ENCODE data around the gene OMA1.
"Not testable (repeated sequence)": the region's sequence is repeated elsewhere in the genome, so short reads cannot be mapped to it uniquely, and the experiment has no call there.

Gene OMA1

DNA sequence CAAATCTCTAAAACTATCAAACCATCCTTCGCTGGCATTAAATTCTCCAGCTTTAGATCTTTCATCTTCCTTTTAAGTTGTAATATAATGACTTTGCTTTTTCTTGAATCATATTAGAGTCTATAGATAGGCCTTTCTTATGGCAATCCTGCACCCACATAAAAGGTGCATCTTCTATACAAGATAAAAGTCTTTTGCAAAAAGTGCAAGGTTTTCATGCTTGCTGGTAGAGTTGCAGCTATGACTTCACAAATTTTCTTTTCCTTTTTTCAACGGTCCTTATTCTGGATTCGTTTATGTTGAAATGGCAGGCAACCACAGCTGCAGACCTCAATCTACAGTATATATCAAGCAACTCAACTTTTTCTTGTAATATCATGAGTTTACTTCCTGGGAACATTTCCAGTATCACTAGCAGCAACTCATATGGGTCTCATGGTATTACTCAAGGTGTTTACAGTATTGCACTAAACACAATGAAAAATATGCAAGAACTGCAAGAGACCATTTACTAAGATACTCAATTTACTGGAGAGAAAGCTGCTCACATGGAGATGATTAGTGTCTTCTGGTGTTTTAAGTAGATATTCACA lies 22.1 kb downstream of the OMA1 start:
- DNase-seq = no peak

DNA sequence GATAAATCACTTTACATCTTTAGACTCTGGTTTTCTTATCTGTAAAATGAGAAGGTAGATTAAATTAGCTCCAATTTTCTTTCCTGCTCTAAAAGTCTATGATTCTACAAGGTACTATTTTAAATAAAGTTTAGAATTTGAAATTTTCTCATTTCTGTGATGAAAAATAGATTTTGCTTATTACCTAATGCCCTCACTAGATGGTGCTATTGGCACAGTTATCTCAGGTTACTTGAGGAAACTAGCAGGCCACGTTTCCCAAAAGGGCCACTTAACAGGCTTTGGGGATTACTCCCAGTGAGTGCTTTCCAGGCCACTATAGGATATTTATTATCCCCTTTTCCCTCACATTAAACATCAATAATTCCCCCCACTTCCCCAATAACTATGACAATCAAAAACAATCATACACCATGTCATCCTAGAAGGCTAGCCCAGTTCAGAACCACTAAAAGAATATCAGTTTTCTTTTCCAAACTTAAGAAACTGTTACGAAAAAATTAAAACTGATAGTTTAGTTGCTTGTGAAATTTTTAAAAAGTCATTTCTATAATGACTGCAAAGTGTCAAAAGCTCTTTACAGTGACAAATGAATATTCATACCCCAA lies 30.6 kb downstream of the OMA1 start:
- DNase-seq = peak; percentile 54

DNA sequence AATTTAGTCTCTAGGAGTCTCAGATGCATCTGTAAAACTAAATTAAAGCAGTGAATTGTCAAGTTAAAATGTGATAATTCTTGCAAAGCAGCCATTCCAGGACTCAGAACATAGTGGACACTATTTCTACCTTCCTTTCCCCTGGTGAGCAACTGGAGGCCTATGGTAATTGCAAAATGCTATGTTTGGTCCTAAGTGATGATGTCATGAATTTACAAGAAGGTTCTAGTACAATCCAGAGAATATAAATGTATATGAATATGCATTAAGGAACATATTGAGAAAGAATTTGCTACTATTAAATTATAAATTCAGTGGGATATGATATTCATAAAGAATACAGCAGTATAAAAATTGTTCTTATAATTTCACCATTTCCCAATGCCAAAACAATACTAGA lies 32.6 kb downstream of the OMA1 start:
- no peak for DNase-seq

DNA sequence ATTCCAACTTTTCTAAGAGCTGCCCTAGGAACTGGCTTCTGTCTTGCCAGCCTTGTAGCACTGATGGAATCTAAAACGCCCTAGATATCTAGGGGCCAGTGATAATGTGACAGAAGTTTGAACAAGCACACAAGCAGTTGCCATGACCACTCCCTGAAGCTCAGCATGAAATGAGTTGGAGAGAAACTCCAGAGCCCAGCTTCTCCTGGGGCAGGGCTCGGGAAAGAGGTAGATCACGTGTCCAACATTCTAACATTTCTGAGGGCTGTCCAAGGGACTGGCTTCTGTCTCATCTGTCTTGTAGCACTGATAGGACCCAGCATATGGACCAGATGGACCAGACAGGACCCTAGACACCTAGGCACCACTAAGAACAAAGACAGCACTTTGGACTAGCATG lies 37.9 kb downstream of the OMA1 start:
- no peak for DNase-seq

DNA sequence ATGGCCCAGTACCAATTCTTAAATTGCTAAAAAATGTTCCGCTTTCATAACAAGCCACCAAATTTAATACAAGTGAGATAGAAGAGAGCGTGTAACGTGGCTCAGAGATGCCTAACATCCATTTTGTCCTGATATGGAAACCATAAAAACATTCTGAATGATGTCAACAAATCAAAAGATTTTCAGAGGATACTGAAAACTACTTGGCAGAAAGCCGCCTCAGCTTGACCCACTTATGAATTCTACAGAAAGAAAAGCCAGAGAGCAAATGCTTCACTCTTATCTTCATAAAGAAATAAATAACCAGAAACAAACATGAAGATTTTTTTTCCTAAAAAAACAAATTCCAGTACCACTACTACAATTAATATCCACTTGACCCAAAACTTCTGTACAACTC lies 41.2 kb downstream of the OMA1 start:
- DNase-seq = no peak

DNA sequence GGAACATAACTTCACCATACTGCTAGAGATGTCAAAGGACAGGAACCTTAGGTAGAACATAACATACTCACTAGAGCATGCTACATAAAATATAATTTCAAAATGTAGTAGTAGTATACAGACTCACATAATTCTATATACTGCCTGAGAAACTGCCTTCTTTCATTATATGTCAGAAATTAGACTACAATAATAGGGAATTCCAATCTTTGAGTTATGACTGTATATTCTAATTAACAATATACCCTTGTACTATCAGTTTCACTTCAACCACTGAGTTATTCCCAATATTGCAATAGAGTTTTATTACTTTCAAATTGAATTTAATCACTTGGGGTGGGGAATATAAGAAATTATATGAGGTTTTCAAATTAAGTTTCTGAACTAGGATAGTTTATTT lies 44.0 kb downstream of the OMA1 start:
- no peak for DNase-seq

DNA sequence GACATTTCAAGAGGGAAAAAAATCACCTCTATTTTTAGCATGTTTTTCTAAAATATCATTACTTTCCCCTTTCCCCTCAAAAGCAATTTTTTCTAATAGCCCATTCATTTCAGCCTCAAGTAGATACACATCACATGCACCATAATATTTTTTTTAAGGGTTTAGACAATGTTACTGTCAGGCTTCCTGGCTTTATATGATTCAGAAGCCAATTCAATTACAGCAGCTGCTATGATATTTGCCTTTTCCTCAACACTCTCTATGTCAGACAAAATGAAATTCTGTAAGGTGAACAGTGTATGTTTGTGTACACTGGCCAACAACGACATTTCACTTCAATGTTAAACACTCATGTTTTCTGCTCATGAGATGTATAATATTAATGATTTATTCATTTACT lies 46.5 kb downstream of the OMA1 start:
- DNase-seq = no peak

DNA sequence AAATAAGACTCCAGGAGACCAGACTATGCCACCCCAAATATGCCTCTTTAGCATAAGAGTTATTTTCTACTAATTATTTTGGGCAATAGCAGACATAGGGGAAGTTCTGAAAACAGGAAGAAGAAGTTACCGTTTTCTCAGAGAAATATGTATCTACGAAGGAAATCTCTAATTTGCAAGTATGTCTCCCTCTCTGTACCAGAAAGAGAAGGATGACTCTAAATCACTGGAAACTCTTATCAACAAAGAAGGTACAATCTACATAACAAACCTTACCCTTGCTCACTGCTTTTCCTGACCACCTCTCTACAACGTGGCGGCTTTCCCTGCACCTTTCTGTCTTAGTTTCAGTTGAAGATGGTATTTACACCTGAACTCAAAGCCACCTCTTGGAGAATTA lies 49.0 kb downstream of the OMA1 start:
- no peak for DNase-seq

DNA sequence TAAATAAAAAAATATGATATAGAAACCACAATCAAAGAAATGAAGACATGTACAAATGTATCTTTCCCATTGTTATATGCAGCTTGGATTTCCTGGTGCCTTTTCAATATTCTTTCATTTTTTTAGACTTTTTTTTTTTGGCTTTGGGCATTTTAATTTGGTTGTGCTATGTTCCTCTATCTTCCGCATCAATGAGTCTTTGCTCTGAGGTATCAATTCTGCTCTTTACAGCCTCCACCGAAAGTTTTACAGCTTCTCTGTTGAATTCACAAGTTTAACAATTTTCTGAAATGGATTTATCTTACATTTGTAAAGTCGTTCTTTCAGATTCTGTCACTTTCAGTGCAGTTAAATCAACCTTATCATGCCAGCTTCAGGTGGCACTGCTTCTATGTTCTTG lies 50.5 kb downstream of the OMA1 start:
- DNase-seq = no peak

DNA sequence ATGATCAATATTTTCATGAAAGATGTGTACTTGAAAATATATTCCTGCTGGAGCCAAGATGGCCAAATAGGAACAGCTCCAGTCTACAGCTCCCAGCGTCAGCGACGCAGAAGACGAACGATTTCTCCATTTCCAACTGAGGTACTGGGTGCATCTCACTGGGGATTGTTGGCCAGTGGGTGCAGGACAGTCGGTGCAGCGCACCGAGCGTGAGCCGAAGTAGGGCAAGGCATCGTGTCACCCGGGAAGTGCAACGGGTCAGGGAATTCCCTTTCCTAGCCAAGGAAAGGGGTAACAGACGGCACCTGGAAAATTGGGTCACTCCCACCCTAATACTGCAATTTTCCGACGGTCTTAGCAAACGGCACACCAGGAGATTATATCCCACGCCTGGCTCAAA lies 57.6 kb downstream of the OMA1 start:
- DNase-seq = not testable (repeated sequence)

DNA sequence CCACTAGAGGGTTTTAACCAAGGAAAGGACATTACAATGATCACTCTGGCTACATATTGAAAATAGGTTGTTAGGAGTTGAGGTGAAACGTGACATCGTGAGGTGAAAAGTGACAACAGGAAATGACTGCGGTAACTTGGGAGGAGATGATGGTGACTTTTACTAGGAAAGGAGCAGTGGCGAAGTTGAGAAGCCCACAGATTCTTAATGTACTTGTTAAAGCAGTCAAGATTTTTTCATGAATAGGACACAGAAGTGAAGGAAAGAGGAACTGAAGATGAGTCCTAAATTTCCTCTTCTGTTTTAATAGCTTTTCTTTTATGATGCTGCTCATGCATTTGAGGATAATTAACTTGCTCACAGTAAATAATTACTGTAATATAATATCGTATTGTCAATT lies 59.5 kb downstream of the OMA1 start:
- DNase-seq = no peak

DNA sequence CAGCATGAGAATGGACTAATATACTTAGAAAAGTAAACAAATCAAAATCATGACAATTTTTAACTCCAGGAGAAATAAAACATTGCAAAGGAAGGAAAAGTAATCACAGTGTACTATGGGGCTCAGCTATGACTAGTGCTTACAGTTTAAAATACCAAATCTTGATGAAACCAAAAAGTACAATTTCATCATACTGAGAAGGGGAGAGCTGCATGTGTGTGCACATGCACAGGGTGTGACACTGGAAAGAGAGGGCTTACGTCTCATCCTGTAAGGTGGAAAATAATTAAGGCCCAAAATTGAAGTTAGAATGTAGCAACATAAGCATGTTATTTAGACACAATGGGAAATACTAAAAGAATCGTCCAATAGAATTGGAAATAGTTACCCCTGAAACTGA lies 64.6 kb downstream of the OMA1 start:
- no peak for DNase-seq

DNA sequence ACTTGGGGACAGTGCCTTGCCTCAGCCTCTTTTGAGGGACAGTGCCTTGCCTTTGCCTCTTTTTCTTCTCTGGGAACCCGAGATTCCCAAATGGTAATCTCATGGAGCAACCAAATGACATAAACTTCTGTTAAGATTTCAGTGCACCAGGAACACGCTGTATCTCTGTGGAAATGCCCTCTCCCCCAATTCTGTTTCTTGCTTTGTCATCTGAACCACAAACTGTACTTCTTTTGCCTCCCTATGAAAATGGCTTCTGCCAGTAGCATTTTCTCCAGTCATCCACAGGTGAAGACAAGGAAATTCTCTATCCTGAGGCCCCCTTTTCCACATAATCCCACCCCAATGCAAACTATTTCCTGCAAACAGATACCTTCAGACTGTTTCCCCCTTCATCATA lies 66.3 kb downstream of the OMA1 start:
- DNase-seq = no peak

DNA sequence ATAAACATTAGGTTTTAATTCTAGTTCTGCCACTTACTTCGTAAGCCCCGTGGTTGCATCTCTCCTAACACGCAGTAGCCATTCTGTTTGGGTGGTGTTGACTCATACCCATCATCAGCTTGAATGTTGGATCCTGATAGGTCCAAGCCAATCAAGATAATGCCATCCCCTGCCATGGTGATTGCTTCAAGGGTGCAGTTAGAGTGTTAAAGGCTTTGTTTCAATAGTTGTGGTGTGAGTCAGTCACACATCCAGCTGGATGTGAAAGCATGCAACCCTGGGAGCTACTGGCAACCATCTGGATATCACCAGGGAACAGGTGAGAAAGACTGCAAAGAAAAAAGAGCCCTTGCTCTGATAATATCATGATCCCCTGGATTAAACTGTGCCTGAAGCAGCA lies 69.1 kb downstream of the OMA1 start:
- no peak for DNase-seq

DNA sequence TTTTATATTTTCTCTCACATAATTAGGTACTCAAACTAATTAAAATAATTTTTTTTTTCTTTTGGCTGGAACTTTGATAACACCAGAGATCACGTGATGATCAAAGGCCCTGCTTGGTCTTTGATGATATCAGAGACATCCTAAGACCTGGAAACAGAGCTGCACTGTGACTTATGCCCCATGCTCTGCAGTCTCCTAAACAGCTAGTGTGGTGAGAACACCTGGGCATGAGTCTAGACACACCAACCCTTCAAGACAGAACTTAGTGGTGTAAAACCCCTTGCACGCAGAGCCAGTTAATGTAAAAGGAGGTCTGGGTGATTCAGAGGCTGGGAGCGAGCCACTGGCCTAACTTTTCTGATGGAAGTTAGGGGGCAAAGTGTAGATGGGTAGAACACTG lies 70.3 kb downstream of the OMA1 start:
- no peak for DNase-seq

DNA sequence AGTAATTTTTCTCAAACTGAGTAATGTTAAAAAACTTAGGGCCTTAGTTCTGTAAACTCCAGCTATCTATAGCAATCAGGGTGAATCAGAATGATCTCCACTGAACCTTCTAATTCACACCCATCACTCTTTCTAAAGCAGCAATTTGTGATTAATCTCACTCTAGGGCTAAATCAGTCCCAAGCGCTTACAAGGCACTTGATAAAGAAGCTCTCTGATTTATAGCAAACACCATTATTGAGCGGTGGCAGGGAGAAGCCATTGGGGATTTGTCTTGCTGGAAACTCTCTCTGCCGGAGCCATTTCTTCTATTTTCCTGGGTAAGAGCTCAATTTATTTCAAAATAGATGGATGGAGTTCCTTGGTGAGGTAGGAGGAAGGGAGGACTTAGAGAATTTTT lies 77.0 kb downstream of the OMA1 start:
- no peak for DNase-seq

DNA sequence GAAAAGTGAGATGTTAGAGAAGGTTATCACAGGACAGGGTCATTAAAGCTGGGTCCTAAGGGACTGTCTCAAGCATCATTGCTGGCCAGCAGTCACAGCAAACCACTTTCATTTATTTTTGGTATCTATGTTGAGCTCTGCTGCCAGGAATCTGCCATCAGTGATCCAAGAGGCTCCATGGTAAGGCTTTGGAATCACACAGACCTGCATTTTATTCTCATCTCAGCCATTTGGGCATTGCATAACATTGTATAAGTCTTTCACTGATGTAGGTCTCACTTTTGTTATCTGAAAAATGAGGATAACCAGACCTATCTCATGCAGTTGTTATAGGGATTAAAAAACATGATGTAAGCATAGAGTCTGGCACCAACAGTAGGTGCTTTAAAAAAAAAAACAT lies 77.5 kb downstream of the OMA1 start:
- DNase-seq = no peak

DNA sequence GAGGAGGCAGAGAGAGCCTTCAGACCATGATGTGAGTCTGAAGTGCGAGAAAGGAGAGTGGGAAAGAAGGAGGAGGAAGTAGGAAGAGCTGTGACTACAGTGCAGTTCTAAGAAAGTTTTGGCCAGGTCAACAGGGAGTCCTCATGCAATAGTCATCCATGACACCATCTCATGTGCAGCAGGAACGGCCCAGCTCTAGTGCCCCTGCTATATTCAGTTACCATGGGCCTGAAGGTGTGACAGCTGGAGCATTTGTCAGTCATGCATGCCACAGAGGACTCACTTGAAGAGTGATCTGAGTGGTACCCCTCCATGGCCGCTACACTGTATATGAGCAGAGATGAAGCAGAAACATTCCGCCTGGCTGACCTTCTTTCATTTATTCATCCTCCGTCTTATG lies 77.9 kb downstream of the OMA1 start:
- no peak for DNase-seq

DNA sequence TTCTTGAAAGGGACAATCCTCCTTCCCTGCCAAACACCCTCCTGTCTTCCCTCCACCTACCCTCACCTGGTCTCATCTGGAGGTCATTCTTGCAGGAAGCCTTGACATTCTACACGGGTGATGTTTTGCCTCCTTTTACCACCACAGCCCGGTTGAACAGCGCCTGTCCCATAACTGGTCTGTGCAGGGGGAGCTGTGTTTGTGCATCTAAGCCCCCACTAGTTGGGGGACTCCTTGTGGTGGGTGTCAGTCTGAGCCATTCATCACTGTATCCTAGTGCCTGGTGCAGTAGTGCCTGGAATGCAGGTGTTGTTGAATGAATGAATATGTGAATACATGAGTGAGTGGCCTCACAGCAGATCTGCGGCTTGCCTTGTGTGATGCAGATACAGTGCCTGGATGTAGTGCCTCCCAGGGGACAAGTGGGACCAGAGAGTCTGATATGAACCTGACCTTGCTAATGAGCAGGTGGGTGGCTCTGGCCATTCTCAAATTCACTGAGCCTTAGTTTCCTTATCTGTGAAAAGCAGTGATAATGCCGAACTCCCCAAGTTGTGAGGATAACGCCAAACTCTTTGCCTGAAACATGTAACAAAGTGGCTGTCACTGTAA lies 79.8 kb downstream of the OMA1 start:
- DNase-seq = no peak

DNA sequence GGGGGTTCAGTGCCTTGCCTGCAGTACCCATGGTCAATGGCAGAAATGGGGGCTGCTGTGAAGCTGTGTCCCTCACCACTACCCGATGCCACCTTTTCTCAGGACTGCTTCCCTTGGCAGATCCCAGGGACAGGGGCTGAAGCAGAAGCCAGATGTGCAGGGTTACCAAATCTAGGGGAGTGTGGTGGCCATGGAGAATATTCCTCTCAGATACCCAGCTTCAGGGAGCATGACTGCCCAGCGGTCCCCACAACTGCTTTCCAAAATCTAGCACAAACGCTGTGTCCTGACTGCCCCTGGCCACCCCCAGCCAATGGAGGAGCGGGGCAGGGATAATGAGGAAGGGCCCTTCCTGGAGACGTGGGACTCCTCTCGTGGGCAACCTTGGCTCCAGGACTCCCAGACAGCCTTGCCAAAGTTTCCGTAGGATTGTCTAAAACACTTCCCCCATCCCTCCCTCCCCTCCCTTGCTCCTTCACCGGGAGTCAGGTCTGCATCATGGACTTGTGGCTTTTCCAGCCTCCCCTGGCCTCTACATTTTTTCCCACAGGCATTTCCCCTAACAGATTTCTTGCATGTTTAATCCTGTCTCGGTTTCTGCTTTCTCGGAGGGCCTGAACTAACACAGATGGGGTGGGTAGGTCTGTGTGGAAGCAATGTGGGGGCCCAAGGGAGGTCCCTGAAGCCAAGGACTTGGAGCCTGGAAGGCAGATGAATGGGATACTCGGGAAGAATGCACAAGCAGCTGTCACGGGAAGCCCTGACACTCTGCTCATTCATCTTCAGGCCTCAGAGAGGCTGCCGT lies 80.5 kb downstream of the OMA1 start:
- no peak for DNase-seq

DNA sequence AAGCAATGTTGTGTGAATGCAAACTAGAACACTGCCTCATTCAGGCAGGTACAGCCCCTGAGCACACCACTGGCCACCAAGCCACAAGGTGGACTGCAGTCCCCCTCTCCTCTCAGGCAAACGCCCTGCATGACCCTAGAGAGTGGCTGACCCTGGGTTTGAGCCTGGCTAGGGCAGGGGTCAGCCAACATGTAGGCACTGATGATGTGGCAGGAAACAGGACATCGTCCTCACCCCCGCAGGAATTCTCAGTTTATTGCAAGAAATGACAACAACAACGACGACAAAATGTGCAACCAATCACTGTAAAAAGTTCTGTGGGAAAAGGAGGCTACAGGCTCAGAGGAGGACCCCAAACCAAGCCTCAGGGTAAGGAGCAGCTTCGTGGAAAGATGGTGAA lies 81.3 kb downstream of the OMA1 start:
- DNase-seq = no peak

DNA sequence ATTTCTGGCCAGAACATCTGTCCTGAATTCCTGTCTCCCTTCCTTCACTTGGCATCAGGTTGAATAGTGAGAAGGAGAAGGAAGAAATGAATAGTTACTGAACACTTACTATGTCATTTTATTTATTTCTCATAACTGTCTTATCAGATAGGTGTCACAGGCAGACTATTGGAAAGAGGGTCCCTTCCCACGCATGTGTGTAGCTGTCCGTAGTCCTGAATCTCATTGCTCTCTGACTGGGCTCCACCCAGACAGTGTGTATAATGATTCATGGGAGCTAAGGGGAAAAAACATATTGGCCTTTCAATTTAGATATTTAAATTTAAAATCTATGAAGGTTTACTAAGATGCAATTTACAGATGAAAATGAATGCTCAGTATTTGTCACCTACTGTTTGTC lies 86.1 kb downstream of the OMA1 start:
- no peak for DNase-seq

DNA sequence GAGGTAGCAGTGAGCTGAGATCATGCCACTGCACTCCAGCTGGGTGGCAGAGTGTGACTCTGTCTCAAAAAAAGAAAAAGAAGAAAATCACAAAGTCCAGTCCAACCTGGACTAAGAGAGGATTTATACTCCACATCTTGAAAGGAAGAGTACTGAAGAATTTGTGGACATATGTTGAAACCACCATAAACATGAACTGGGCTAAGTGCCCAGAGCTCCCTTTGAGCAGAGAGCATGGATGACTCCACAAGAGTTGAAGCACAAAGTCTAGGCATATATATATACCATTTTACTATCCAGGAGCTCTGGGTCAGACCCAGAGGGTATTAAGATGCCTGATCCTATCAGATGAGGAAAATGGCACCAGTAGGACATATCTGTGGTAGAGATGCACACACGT lies 86.6 kb downstream of the OMA1 start:
- no peak for DNase-seq

DNA sequence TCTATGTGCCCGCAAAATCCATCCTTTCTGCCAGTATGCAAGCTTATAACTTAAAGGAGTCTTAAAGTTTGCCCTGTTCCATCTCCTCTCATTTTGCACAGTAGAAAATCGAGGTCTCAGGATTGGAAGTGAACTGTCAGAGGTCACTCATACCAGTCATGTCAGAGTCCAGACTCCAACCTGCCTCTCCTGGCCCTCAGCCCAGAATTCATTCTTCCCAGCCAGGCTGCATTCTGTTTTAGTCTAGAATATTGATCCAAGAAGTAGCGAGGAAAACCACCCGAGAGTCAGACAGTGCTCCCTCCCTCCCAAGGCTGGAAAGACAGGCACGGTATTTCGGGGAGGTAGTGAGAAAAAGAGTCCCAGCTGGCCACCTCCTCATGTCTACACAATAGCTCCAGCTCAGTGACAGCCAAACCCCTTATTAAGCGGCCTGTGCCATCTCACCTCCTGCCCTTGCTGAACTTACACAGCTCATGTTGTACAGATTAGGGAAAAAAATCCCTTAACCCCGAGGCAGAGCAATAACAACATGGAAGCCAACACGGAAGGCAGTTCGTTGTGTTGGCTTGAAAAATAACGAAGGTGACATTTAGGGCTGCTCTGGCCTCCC lies 89.4 kb downstream of the OMA1 start:
- no peak for DNase-seq

All from midbrain (tissue), 1 donor.